Adipocyte (in vitro differentiated cells): ENCODE measurements around the gene CCDC171.
"Not testable (repeated sequence)": the region's sequence is repeated elsewhere in the genome, so short reads cannot be mapped to it uniquely, and the experiment has no call there.

Source experiments
- DNase-seq: peaks from one replicate; pipeline ENCODE4 v3.0.0-alpha.2; 2015; ENCODE audit warnings: low read depth
- H3K27me3 ChIP-seq: replicated peaks from 2 replicates; pipeline ENCODE4 v1.7.0; 2013; ENCODE audit warnings: mild to moderate bottlenecking, low read length, moderate library complexity; ENCODE audit not compliant: control insufficient read depth, insufficient read depth
- H3K36me3 ChIP-seq: 2 replicates; pipeline ENCODE4 v1.7.0; 2013; ENCODE audit warnings: low read length, mild to moderate bottlenecking, moderate library complexity; ENCODE audit not compliant: control insufficient read depth, insufficient read depth, severe bottlenecking
- H3K4me1 ChIP-seq: 2 replicates; pipeline ENCODE4 v1.7.0; 2013; ENCODE audit warnings: mild to moderate bottlenecking, low read length, moderate library complexity; ENCODE audit not compliant: control insufficient read depth, insufficient read depth
- H3K4me3 ChIP-seq: 2 replicates; pipeline ENCODE4 v1.7.0; 2013; ENCODE audit warnings: mild to moderate bottlenecking, low read length, moderate library complexity
- H3K9ac ChIP-seq: 2 replicates; pipeline ENCODE4 v1.7.0; 2013; ENCODE audit warnings: mild to moderate bottlenecking, low read length, moderate library complexity
- H3K9me3 ChIP-seq: 2 replicates; pipeline ENCODE4 v1.7.0; 2013; ENCODE audit warnings: mild to moderate bottlenecking, low read length, moderate library complexity; ENCODE audit not compliant: control insufficient read depth

CCDC171 gene

DNA sequence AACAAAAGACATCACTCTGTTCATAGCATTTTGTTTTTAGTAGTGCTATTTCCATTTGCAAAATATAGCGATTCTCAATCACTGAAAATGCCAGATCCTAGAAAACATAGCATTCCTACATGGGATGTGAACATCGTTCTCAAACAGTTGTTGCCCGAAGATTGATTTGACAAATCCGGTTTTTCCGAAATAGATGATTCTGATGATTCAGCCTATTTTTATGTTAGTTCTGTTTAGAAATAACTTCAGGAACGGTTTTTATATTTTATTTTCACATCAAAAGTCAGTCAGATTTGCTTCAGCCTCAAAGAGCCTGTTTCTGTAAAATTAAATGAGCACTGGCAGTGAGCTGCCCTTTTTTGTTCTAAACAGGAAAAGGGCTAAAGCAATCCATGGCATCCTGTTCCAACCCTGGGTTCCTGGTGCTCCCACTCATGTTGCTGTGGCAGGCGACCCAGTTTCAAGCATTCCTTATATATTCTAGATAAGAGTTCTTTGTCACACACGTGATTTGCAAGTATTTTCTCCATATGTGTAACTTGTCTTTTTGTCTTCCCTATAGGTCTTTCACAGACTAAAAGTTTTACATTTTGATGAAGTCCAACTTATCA is 27.9 kb upstream of the CCDC171 start:
- no peak for DNase-seq
- no peaks in the 10 kb centered on the region for H3K9me3 ChIP-seq
- H3K4me3 ChIP-seq: no peak overlapping the region
- H3K36me3 ChIP-seq: no peaks in the 10 kb centered on the region
- H3K4me1 ChIP-seq: no peaks in the 10 kb centered on the region
- no peak overlapping the region for H3K9ac ChIP-seq
- H3K27me3 ChIP-seq: no peaks in the 10 kb centered on the region

DNA sequence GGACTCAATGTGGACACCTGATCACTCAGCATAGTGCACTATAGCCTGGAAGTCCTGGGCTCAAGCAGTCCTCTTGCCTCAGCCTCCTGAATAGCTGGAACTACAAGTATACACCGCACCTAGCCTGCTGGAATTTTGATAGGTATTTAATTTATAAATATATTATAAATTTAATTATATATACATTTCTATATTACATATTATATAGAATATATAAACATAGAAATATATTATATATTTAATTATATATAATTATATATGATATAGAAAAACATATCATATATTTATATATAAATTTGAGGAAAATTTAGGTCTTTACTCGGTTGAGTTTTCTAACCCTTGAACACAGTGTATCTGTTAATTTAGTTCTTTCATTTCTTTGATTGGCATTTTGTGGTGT is 26.9 kb upstream of the CCDC171 start:
- no peaks in the 10 kb centered on the region for H3K9me3 ChIP-seq
- no peaks in the 10 kb centered on the region for H3K36me3 ChIP-seq
- no peak overlapping the region for H3K4me3 ChIP-seq
- no peak overlapping the region for H3K9ac ChIP-seq
- DNase-seq: no peak
- no peaks in the 10 kb centered on the region for H3K27me3 ChIP-seq
- H3K4me1 ChIP-seq: no peaks in the 10 kb centered on the region

DNA sequence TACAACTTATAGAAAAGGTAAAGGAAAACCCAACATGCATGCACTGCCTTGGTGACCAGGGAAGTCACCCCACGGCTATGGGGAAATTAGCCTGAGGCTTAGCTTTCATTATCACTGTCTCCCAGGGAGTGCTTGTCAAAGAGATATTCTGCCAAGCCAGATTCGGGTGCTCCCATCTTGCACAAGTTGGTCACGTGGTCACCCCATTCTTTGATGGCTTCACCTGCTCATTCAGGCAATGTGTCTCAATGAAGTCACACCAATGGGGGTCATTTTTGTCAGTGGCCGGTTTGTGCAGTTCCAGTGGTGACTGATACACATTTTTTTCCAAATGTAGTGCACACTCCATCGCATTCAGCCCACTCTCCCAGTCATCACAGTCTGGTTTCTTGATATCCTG is 25.8 kb upstream of the CCDC171 start:
- H3K9ac ChIP-seq, H3K4me1 ChIP-seq, DNase-seq, H3K36me3 ChIP-seq, H3K27me3 ChIP-seq, H3K9me3 ChIP-seq, H3K4me3 ChIP-seq: not testable (repeated sequence)

GRCh38 chr9:15529566-15530324 is 23.1 kb upstream of the CCDC171 start:
- no peak for DNase-seq
- Histone ChIP-seq H3K4me3 (no peak overlapping the region), H3K9ac (no peak overlapping the region), H3K4me1 (no peaks in the 10 kb centered on the region), H3K36me3 (no peaks in the 10 kb centered on the region), H3K27me3 (no peaks in the 10 kb centered on the region), H3K9me3 (no peaks in the 10 kb centered on the region)

GRCh38 chr9:15531380-15531779 is 21.5 kb upstream of the CCDC171 start:
- Histone ChIP-seq H3K36me3 (no peaks in the 10 kb centered on the region), H3K4me1 (no peaks in the 10 kb centered on the region), H3K9ac (no peak overlapping the region), H3K9me3 (no peaks in the 10 kb centered on the region), H3K4me3 (no peak overlapping the region), H3K27me3 (no peaks in the 10 kb centered on the region)
- DNase-seq: no peak

DNA sequence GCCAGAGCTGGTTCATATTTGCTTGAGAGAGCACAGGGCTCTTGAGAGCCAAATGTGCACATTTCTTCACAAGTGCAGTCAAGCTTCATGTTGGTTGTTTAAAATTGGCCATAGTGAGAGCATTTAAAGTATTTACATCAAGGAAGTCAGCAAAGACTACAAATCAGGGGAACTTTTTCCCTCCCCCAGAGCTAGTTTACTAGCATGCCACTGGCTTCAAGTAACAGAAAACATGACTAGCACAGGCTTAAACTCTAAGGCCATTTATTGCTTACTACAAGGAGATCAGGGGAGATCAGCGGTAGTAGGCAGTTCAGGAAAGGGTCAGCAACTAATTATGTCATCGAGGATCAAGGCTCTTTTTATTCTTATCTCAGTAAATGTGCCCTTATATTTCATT is 11.0 kb upstream of the CCDC171 start:
- Histone ChIP-seq H3K36me3 (no peaks in the 10 kb centered on the region), H3K9ac (no peak overlapping the region), H3K27me3 (peaks cover 3% of the 10 kb centered on the region), H3K4me3 (no peak overlapping the region), H3K4me1 (no peaks in the 10 kb centered on the region), H3K9me3 (peaks cover 3% of the 10 kb centered on the region)
- no peak for DNase-seq

DNA sequence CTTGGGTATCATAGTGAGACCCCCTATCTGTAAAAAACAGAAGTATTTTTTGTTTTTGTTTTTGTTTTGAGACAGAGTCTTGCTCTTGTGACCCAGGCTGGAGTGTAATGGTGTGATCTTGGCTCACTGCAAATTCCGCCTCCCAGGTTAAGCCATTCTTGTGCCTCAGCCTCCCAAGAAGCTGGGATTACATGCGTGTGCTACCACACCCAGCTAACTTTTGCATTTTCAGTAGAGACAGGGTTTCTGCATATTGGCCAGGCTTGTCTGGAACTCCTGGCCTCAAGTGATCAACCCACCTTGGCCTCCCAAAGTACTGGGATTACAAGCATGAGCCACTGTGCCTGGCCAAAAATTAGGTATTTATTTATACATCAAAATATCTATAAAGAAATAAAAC is 10.2 kb upstream of the CCDC171 start:
- H3K9me3 ChIP-seq: peaks cover 3% of the 10 kb centered on the region
- H3K4me3 ChIP-seq: no peak overlapping the region
- DNase-seq: no peak
- no peak overlapping the region for H3K9ac ChIP-seq
- peaks cover 3% of the 10 kb centered on the region for H3K27me3 ChIP-seq
- no peaks in the 10 kb centered on the region for H3K36me3 ChIP-seq
- no peaks in the 10 kb centered on the region for H3K4me1 ChIP-seq

GRCh38 chr9:15543047-15543813 is 9.6 kb upstream of the CCDC171 start:
- Histone ChIP-seq H3K9ac (no peak overlapping the region), H3K4me3 (no peak overlapping the region), H3K4me1 (no peaks in the 10 kb centered on the region), H3K36me3 (no peaks in the 10 kb centered on the region), H3K27me3 (peaks cover 3% of the 10 kb centered on the region), H3K9me3 (peaks cover 2% of the 10 kb centered on the region)
- no peak for DNase-seq

DNA sequence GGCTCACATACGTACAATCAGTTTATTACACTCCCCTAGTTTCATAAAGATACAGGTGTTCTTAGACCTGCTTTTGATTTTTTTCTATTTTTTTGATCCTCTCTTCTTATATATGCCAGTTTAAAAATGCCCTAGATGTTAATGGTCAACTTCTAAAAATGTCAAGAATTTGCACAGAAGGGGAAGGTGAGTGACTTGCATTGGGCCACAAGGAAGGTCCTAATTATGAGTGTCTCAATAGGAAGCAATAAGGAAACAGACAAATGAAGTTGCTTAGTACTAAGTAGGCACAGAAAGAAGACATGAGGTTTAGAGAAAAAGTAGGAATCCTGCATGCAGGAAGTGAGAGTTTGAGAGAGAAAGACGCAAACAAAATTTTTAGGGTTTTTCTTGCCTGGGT is 3.2 kb upstream of the CCDC171 start:
- peaks cover 9% of the 10 kb centered on the region for H3K4me1 ChIP-seq
- no peak for DNase-seq
- H3K27me3 ChIP-seq: peaks cover 3% of the 10 kb centered on the region
- H3K36me3 ChIP-seq: no peaks in the 10 kb centered on the region
- no peak overlapping the region for H3K9ac ChIP-seq
- no peaks in the 10 kb centered on the region for H3K9me3 ChIP-seq
- no peak overlapping the region for H3K4me3 ChIP-seq

- no peaks in the 10 kb centered on the region for H3K36me3 ChIP-seq
- peak overlapping the region; percentile 93 for H3K4me3 ChIP-seq
- no peaks in the 10 kb centered on the region for H3K9me3 ChIP-seq
- peaks cover 9% of the 10 kb centered on the region for H3K4me1 ChIP-seq
- no peak for DNase-seq
- no peaks in the 10 kb centered on the region for H3K27me3 ChIP-seq
- peak overlapping the region; percentile 90 for H3K9ac ChIP-seq
These were observed 670 bp downstream of the CCDC171 start for GRCh38 chr9:15553528-15553898.

DNA sequence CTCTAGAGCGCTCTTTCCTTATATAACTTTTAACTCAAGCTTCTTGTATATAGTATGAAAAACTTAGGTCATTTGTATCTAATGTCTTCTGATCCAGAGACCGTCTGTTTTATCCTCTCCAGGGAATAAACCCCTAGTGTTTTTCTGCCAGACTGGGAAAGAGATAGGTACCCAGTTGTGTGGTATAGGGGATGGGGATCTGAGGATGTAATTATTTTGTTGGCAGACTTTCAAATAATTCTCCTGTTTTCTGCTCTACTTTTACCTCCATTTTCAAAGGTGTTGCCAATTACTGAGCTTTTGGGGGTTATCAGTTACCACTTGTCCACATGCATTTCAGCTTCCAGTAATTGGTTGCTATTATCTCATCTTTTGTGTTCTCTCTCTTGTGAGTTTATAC is 17.9 kb downstream of the CCDC171 start:
- H3K4me3 ChIP-seq: no peak overlapping the region
- DNase-seq: no peak
- H3K4me1 ChIP-seq: no peaks in the 10 kb centered on the region

More for the DNA sequence above, 17.9 kb downstream of the CCDC171 start:
- Histone ChIP-seq H3K27me3 (no peaks in the 10 kb centered on the region), H3K9me3 (no peaks in the 10 kb centered on the region), H3K9ac (no peak overlapping the region), H3K36me3 (no peaks in the 10 kb centered on the region)
